GM12892 (cell line): ENCODE measurements around the gene PERCC1.

ENCODE experiments used
- POLR2A ChIP-seq: IDR thresholded peaks from 2 replicates; pipeline ENCODE4 v1.6.1; 2011; ENCODE audit warnings: low read depth, low read length, control low read depth
- POLR2AphosphoS5 ChIP-seq: IDR thresholded peaks from 2 replicates; pipeline ENCODE4 v1.6.1; 2011; ENCODE audit warnings: low read depth, low read length, control low read depth
- TAF1 ChIP-seq: IDR thresholded peaks from 2 replicates; pipeline ENCODE4 v1.6.1; 2011; ENCODE audit warnings: low read depth, mild to moderate bottlenecking, control low read depth, low read length, borderline replicate concordance

DNA sequence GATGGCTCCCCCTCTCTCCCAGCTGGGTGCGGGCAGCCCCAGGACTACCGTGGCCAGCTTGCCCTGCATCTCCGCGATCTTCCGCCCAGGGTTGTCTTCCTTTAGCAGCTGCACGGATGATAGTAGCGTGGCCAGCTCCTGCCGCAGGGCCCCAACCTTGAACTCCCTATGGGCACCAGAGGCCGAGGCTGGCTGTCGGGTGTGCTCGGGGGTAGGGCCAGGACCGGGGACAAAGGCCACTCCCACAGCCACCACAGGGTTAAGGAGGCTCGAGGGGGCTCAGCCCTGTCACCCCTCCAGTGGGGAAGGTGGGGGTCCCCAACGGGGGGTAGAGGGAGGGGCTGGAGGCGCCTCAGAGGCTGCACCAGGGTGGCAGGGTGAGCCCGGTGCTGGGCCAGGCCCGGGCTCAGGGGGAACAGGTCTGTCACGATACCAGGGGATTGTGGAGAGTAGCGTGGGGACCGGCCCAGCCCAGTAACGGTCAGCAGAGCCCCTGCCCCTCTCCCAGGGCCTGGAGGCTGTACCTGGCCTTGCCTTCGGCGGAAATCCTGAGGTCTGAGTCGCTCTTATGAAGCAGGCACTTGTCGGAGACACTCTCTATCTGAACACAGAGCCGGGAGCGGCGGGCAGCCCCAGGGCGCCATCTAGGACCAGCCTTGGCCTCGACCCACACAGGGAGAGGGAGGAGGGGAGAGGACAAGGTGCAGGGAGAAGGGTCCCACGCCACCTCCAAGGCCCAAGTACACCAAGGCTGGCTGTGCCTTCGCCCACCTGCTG, 5.2 kb downstream of the PERCC1 start:
- TF ChIP-seq POLR2AphosphoS5 (no peak), POLR2A (no peak), TAF1 (no peak)
